HepG2 (cell line): ENCODE data around the gene GON4L. TPM values are rescaled to one million over a fixed set of nuclear protein-coding genes. Genes with fewer than 3 reads are reported as not detected.

Experiments
- CEBPZ ChIP-seq: IDR thresholded peaks from 2 replicates; pipeline ENCODE4 v1.6.1; 2012; ENCODE audit warnings: low read length, improper control_type of control experiment
- HDAC2 ChIP-seq: sonication (generic); formaldehyde crosslinking; IDR thresholded peaks from 2 replicates; pipeline ENCODE4 v1.4.0; 2020; ENCODE audit warnings: missing genetic modification reagents
- IKZF1 ChIP-seq: fragments of 450-650 bp; IDR thresholded peaks from 2 replicates; pipeline ENCODE4 v1.7.1; 2016
- MAF1 ChIP-seq: sonication (generic); formaldehyde crosslinking; IDR thresholded peaks from 2 replicates; pipeline ENCODE4 v1.5.0; 2020; ENCODE audit warnings: missing genetic modification reagents, borderline replicate concordance
- MBNL3 ChIP-seq: fragments of 250-450 bp; sonication (Bioruptor Pico); conservative IDR thresholded peaks from 2 replicates; pipeline ENCODE4 v1.8.0; 2022; ENCODE audit warnings: mild to moderate bottlenecking, inconsistent platforms
- ZHX1 ChIP-seq: sonication (generic); formaldehyde crosslinking; IDR thresholded peaks from 2 replicates; pipeline ENCODE4 v1.8.1; 2022; ENCODE audit warnings: low read depth, mild to moderate bottlenecking, missing genetic modification reagents
- ZNF235 ChIP-seq: sonication (generic); formaldehyde crosslinking; IDR thresholded peaks from 2 replicates; pipeline ENCODE4 v1.8.1; 2023; ENCODE audit warnings: mild to moderate bottlenecking, missing genetic modification reagents, borderline replicate concordance
- ZNF878 ChIP-seq: sonication (generic); formaldehyde crosslinking; IDR thresholded peaks from 2 replicates; pipeline ENCODE4 v1.8.1; 2023; ENCODE audit warnings: mild to moderate bottlenecking, missing genetic modification reagents, moderate library complexity
- polyA plus RNA-seq, 8 experiments: library from polyadenylated mRNA; depleted of rRNA in 3 of 8; stranded (reverse) in 7 of 8; unstranded in 1 of 8; fragments of >200 nt; fragmentation: Illumina TruSeq in 4 of 8; extraction: Trizol in 4 of 8; gene quantifications; 2 replicates each; pipeline versions ENCODE4 v1.2.1 to v1.2.3, GENCODE V29; 2011 to 2016; ENCODE audit warnings: low read depth in 4 of 8, missing spikeins in 1 of 8, mixed read lengths in 1 of 8; ENCODE audit not compliant: insufficient read depth in 1 of 8
- total RNA-seq, 5 experiments: library from RNA; depleted of rRNA; stranded (reverse); fragments of >200 nt; fragmentation: Illumina TruSeq; extraction: Trizol; gene quantifications; 2 replicates each; pipeline ENCODE4 v1.2.3, GENCODE V29; 2016; ENCODE audit warnings: low read depth in 1 of 5
- TF ChIP-seq, protein P1 (sequence below): sonication (generic); formaldehyde crosslinking; IDR thresholded peaks from 2 replicates; pipeline ENCODE4 v1.5.0; 2020; ENCODE audit warnings: mild to moderate bottlenecking, missing genetic modification reagents, moderate library complexity
- TF ChIP-seq, protein P2 (sequence below), 2 experiments: IDR thresholded peaks; 2 replicates each; pipeline ENCODE4 v1.6.1; 2011 to 2012; ENCODE audit warnings: low read length in 2 of 2, borderline replicate concordance in 1 of 2, low read depth in 1 of 2, mild to moderate bottlenecking in 1 of 2, moderate library complexity in 1 of 2
- TF ChIP-seq, protein P3 (sequence below): sonication (generic); formaldehyde crosslinking; IDR thresholded peaks from 2 replicates; pipeline ENCODE4 v1.4.0; 2020; ENCODE audit warnings: missing genetic modification reagents
- TF ChIP-seq, protein P4 (sequence below): sonication (generic); IDR thresholded peaks from 2 replicates; pipeline ENCODE4 v1.6.1; 2016; ENCODE audit warnings: low read depth, borderline replicate concordance

The GON4L gene
- total and polyA plus RNA-seq, 2 of the 13 experiments (the other 11 are each of a cell fraction or from before 2014, with no cell fraction given) = 14.6 to 19.6 TPM

GRCh38 chr1:155859234-155859829 is 2.3 kb upstream of the GON4L start, which contains the start of gene SYT11 (continued):
- TF ChIP-seq, protein P1, sequence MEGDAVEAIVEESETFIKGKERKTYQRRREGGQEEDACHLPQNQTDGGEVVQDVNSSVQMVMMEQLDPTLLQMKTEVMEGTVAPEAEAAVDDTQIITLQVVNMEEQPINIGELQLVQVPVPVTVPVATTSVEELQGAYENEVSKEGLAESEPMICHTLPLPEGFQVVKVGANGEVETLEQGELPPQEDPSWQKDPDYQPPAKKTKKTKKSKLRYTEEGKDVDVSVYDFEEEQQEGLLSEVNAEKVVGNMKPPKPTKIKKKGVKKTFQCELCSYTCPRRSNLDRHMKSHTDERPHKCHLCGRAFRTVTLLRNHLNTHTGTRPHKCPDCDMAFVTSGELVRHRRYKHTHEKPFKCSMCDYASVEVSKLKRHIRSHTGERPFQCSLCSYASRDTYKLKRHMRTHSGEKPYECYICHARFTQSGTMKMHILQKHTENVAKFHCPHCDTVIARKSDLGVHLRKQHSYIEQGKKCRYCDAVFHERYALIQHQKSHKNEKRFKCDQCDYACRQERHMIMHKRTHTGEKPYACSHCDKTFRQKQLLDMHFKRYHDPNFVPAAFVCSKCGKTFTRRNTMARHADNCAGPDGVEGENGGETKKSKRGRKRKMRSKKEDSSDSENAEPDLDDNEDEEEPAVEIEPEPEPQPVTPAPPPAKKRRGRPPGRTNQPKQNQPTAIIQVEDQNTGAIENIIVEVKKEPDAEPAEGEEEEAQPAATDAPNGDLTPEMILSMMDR (CRISPR knock-in tag) = 0 out of 2 replicates have a peak, but pooled peaks have one; percentile 26
- TF ChIP-seq ZNF235 (CRISPR knock-in tag) = no peak
- TF ChIP-seq MAF1 (CRISPR knock-in tag) = no peak
- TF ChIP-seq MBNL3 (CRISPR knock-in tag) = no peak
- TF ChIP-seq, protein P2, sequence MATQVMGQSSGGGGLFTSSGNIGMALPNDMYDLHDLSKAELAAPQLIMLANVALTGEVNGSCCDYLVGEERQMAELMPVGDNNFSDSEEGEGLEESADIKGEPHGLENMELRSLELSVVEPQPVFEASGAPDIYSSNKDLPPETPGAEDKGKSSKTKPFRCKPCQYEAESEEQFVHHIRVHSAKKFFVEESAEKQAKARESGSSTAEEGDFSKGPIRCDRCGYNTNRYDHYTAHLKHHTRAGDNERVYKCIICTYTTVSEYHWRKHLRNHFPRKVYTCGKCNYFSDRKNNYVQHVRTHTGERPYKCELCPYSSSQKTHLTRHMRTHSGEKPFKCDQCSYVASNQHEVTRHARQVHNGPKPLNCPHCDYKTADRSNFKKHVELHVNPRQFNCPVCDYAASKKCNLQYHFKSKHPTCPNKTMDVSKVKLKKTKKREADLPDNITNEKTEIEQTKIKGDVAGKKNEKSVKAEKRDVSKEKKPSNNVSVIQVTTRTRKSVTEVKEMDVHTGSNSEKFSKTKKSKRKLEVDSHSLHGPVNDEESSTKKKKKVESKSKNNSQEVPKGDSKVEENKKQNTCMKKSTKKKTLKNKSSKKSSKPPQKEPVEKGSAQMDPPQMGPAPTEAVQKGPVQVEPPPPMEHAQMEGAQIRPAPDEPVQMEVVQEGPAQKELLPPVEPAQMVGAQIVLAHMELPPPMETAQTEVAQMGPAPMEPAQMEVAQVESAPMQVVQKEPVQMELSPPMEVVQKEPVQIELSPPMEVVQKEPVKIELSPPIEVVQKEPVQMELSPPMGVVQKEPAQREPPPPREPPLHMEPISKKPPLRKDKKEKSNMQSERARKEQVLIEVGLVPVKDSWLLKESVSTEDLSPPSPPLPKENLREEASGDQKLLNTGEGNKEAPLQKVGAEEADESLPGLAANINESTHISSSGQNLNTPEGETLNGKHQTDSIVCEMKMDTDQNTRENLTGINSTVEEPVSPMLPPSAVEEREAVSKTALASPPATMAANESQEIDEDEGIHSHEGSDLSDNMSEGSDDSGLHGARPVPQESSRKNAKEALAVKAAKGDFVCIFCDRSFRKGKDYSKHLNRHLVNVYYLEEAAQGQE (IDR thresholded peaks at IDR 0.05; ENCODE audit: borderline replicate concordance in 1 of 2, low read depth in 1 of 2, low read length in 2 of 2) = no peak
- no peak for TF ChIP-seq ZNF878 (CRISPR knock-in tag)
- TF ChIP-seq, protein P3, sequence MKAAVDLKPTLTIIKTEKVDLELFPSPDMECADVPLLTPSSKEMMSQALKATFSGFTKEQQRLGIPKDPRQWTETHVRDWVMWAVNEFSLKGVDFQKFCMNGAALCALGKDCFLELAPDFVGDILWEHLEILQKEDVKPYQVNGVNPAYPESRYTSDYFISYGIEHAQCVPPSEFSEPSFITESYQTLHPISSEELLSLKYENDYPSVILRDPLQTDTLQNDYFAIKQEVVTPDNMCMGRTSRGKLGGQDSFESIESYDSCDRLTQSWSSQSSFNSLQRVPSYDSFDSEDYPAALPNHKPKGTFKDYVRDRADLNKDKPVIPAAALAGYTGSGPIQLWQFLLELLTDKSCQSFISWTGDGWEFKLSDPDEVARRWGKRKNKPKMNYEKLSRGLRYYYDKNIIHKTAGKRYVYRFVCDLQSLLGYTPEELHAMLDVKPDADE = no peak
- 0 out of 2 replicates have a peak, but pooled peaks have one; percentile 34 for TF ChIP-seq HDAC2 (CRISPR knock-in tag)
- TF ChIP-seq IKZF1 = no peak
- TF ChIP-seq ZHX1 (CRISPR knock-in tag) = no peak
- TF ChIP-seq CEBPZ = no peak
- TF ChIP-seq, protein P4, sequence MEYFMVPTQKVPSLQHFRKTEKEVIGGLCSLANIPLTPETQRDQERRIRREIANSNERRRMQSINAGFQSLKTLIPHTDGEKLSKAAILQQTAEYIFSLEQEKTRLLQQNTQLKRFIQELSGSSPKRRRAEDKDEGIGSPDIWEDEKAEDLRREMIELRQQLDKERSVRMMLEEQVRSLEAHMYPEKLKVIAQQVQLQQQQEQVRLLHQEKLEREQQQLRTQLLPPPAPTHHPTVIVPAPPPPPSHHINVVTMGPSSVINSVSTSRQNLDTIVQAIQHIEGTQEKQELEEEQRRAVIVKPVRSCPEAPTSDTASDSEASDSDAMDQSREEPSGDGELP = no peak
